UCSD-AML1 (cell line): ENCODE results near the gene NRF1.
A peak's percentile ranks its signal among the peaks of the same experiment; 100 is the strongest.
"Not testable (repeated sequence)": the region's sequence is repeated elsewhere in the genome, so short reads cannot be mapped to it uniquely, and the experiment has no call there.

Source experiments
- DNase-seq: peaks from one replicate; lab custom pipeline; 2025; ENCODE audit not compliant: unreplicated experiment; lab: John Stamatoyannopoulos, UW

The NRF1 gene

GRCh38 chr7:129646369-129647021 lies 35.0 kb downstream of the NRF1 start:
- no peak for DNase-seq

GRCh38 chr7:129649128-129649690 lies 37.7 kb downstream of the NRF1 start:
- no peak for DNase-seq

- DNase-seq, result no peak
These were observed 38.7 kb downstream of the NRF1 start for GRCh38 chr7:129650056-129650758.

- DNase-seq, result no peak
These were observed 41.4 kb downstream of the NRF1 start for GRCh38 chr7:129652914-129653313.

GRCh38 chr7:129655811-129656210 lies 44.3 kb downstream of the NRF1 start:
- no peak for DNase-seq

- DNase-seq, result no peak
These were observed 45.8 kb downstream of the NRF1 start for GRCh38 chr7:129657363-129657762.

GRCh38 chr7:129659907-129660306 lies 48.4 kb downstream of the NRF1 start:
- not testable (repeated sequence) for DNase-seq

GRCh38 chr7:129661645-129662182 lies 50.2 kb downstream of the NRF1 start:
- DNase-seq, result no peak

- not testable (repeated sequence) for DNase-seq
These were observed 51.7 kb downstream of the NRF1 start for GRCh38 chr7:129663240-129663639.

- DNase-seq, result no peak
These were observed 52.8 kb downstream of the NRF1 start for GRCh38 chr7:129664029-129665012.

- peak; percentile 12 for DNase-seq
These were observed 53.5 kb downstream of the NRF1 start for GRCh38 chr7:129665013-129665401.

- no peak for DNase-seq
These were observed 55.6 kb downstream of the NRF1 start for GRCh38 chr7:129667116-129667515.

- DNase-seq, result no peak
These were observed 56.0 kb downstream of the NRF1 start for GRCh38 chr7:129667551-129667950.

- DNase-seq, result no peak
These were observed 58.4 kb downstream of the NRF1 start for GRCh38 chr7:129669901-129670300.

- DNase-seq, result no peak
These were observed 59.1 kb downstream of the NRF1 start for GRCh38 chr7:129670656-129671055.

GRCh38 chr7:129671266-129671665 lies 59.7 kb downstream of the NRF1 start:
- no peak for DNase-seq

GRCh38 chr7:129674475-129674874 lies 63.0 kb downstream of the NRF1 start:
- not testable (repeated sequence) for DNase-seq

GRCh38 chr7:129675521-129675920 lies 64.0 kb downstream of the NRF1 start:
- no peak for DNase-seq

- DNase-seq, result peak; percentile 14
These were observed 64.7 kb downstream of the NRF1 start for GRCh38 chr7:129676017-129676897.

- no peak for DNase-seq
These were observed 66.3 kb downstream of the NRF1 start for GRCh38 chr7:129677796-129678195.
